Nephron progenitor cell (in vitro differentiated cells): ENCODE data around the gene GNPDA2.
"Not testable (repeated sequence)": the region's sequence is repeated elsewhere in the genome, so short reads cannot be mapped to it uniquely, and the experiment has no call there.

Experiments
- DNase-seq: peaks from one replicate; pipeline ENCODE4 v3.0.0; 2021
- H3K27ac Mint-ChIP-seq: 2 replicates; pipeline ENCODE4 v1.8.0; 2021; ENCODE audit warnings: mild to moderate bottlenecking, moderate library complexity, mixed read lengths
- H3K27me3 Mint-ChIP-seq: 2 replicates; pipeline ENCODE4 v1.8.0; 2021; ENCODE audit warnings: mild to moderate bottlenecking, low read depth, mixed read lengths; ENCODE audit not compliant: poor library complexity
- H3K36me3 Mint-ChIP-seq: 2 replicates; pipeline ENCODE4 v1.8.0; 2021; ENCODE audit warnings: low read depth, mixed read lengths
- H3K4me1 Mint-ChIP-seq: 2 replicates; pipeline ENCODE4 v1.8.0; 2021; ENCODE audit warnings: mixed read lengths
- H3K4me3 Mint-ChIP-seq: 2 replicates; pipeline ENCODE4 v1.8.0; 2021; ENCODE audit warnings: mild to moderate bottlenecking, moderate library complexity, mixed read lengths
- H3K9me3 Mint-ChIP-seq: 2 replicates; pipeline ENCODE4 v1.8.0; 2021; ENCODE audit warnings: mild to moderate bottlenecking, moderate library complexity, mixed read lengths
- TF ChIP-seq, protein P1 (sequence below): fragments of 200-600 bp; sonication (generic); IDR thresholded peaks from 2 replicates; pipeline ENCODE4 v1.5.0; 2021; ENCODE audit warnings: antibody characterized with exemption

The GNPDA2 gene

DNA sequence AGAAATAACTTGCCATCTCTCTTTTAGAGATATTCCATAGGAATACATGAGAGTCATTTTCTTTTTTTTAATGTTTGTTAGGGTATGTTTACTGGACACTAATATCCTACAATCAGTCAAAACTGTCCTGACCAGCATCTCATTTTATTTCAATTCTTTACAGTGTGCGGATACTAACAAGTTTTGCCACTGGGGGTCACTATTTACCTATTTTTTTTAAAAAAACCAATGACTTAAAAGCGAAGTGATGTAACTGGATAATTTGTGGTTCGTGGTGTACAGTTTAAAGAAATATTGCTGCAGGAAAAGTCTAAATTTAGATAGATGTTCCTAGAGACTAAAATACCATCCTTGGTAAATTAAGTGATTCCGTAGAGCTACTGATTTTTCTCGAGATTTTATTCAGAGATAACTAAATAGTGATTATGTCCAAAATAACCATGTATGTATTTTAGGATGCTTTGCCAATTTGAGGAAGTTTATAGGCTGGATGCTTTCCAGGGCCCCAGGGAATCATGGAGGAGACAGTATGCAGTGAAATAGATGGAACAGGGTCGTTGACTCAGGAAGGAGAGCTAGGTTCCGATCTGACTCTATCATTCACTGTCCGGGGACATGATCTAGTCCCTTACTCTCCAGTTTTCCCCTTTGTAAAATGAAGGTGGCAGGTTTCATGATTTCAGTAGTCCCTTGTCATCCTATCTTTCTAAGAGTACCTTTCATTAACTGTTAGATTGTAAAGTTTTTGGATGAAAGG, 34.0 kb upstream of the GNPDA2 start:
- Mint-ChIP-seq H3K36me3 (no peaks in the 10 kb centered on the region), H3K4me3 (no peak overlapping the region), H3K4me1 (no peaks in the 10 kb centered on the region), H3K9me3 (no peaks in the 10 kb centered on the region), H3K27me3 (no peaks in the 10 kb centered on the region), H3K27ac (no peak overlapping the region)
- peak; percentile 12 for DNase-seq
- TF ChIP-seq, protein P1, sequence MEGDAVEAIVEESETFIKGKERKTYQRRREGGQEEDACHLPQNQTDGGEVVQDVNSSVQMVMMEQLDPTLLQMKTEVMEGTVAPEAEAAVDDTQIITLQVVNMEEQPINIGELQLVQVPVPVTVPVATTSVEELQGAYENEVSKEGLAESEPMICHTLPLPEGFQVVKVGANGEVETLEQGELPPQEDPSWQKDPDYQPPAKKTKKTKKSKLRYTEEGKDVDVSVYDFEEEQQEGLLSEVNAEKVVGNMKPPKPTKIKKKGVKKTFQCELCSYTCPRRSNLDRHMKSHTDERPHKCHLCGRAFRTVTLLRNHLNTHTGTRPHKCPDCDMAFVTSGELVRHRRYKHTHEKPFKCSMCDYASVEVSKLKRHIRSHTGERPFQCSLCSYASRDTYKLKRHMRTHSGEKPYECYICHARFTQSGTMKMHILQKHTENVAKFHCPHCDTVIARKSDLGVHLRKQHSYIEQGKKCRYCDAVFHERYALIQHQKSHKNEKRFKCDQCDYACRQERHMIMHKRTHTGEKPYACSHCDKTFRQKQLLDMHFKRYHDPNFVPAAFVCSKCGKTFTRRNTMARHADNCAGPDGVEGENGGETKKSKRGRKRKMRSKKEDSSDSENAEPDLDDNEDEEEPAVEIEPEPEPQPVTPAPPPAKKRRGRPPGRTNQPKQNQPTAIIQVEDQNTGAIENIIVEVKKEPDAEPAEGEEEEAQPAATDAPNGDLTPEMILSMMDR, result peak; percentile 61

DNA sequence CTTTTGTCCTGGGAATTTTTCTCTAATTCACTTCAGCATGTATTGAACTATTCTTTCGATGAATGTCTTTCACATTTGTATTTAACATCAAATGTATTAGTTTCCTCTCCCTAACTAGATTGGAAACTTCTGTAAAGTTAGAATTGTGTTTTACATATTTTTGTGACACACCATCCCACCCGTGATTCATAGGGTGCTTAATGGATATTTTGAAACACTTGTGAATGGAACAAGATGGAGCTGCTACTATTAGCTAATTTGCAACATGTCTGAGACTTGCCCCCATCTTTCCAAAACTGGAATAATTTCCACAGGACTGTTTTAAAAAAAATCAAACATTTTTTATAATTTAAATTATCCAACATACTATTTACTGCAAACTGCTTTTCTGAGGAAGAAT, 30.2 kb upstream of the GNPDA2 start:
- DNase-seq, result no peak
- TF ChIP-seq, protein P1, result no peak
- H3K27ac Mint-ChIP-seq, result no peak overlapping the region
- H3K36me3 Mint-ChIP-seq, result no peaks in the 10 kb centered on the region
- no peaks in the 10 kb centered on the region for H3K9me3 Mint-ChIP-seq
- no peak overlapping the region for H3K4me3 Mint-ChIP-seq
- peaks cover 4% of the 10 kb centered on the region for H3K27me3 Mint-ChIP-seq
- no peaks in the 10 kb centered on the region for H3K4me1 Mint-ChIP-seq

DNA sequence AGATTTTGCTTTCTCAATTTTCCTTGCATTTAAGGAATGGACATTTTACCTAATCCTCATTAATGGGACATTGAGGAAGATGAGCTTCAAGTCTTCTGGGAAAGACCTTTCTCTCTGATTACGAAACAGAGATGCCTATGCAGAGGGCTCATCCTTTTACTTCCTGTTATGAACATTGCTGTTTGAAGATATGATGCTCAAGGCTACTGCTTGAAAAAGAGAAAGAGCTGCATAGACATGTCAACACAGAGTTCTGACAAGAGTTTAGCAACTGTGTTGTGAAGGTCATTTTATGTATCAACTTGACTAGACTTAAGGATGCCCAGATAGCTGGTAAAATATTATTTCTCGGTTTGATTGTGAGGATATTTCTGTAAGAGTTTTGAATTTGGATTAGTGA, 13.8 kb upstream of the GNPDA2 start:
- TF ChIP-seq, protein P1, result no peak
- no peaks in the 10 kb centered on the region for H3K9me3 Mint-ChIP-seq
- no peaks in the 10 kb centered on the region for H3K36me3 Mint-ChIP-seq
- no peak overlapping the region for H3K4me3 Mint-ChIP-seq
- H3K4me1 Mint-ChIP-seq, result no peaks in the 10 kb centered on the region
- no peaks in the 10 kb centered on the region for H3K27me3 Mint-ChIP-seq
- DNase-seq, result no peak
- H3K27ac Mint-ChIP-seq, result no peak overlapping the region

DNA sequence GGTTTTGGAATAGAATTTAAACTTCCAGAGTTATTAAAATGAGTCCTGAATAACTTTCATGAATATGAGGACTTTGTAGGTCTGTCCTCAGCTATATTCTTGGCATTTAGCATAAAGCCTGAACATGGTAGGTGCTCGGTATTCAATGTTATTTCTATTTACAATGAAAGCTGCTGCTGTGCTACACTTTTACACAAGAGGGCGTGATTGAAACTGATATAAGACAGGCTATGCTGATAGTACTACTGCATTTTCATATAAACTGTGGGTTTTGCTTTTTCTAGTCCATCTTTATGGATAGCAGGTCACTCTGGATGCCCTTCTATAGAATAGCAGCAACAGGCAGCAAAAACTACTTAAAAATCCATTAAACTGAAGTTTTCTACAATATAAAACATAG, 12.3 kb upstream of the GNPDA2 start:
- no peaks in the 10 kb centered on the region for H3K9me3 Mint-ChIP-seq
- H3K27ac Mint-ChIP-seq, result no peak overlapping the region
- H3K27me3 Mint-ChIP-seq, result no peaks in the 10 kb centered on the region
- no peak overlapping the region for H3K4me3 Mint-ChIP-seq
- TF ChIP-seq, protein P1, result peak; percentile 25
- no peaks in the 10 kb centered on the region for H3K4me1 Mint-ChIP-seq
- H3K36me3 Mint-ChIP-seq, result no peaks in the 10 kb centered on the region
- DNase-seq, result no peak

DNA sequence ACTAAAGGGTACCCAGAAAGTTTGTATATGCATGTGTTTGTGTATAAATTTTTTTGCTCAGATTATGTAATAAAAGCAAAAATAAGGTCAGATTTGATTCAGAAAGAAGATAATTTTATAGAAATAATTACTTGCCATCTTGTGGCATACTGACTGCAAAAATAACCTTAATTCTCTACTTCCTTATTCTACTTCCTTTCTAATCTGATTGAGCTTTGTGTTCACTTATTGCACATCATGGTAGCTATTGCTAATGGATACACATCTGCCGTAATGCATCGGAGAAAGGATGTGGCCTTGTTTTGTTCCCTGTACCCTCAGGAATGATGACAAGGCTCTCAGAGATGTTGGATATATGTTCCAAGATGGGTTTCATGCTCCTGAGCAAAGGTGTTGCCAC, 10.5 kb upstream of the GNPDA2 start:
- no peaks in the 10 kb centered on the region for H3K36me3 Mint-ChIP-seq
- DNase-seq, result no peak
- H3K27ac Mint-ChIP-seq, result no peak overlapping the region
- no peaks in the 10 kb centered on the region for H3K27me3 Mint-ChIP-seq
- TF ChIP-seq, protein P1, result no peak
- no peaks in the 10 kb centered on the region for H3K9me3 Mint-ChIP-seq
- H3K4me1 Mint-ChIP-seq, result no peaks in the 10 kb centered on the region
- no peak overlapping the region for H3K4me3 Mint-ChIP-seq

DNA sequence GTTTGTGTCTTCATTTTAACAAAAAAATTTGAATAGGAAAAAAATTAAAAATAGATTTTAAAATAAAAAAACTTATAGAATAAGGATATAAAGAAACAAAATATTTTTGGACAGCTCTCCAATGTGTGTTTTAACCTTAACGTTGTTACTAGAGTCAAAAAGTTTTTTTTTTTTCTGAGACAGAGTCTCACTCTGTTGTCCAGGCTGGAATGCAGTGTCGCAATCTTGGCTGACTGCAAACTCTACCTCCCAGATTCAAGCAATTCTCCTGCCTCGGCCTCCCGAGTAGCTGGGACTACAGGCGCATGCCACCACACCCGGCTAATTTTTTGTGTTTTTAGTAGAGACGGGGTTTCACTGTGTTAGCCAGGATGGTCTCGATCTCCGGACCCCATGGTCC, 2.3 kb upstream of the GNPDA2 start:
- peaks cover 12% of the 10 kb centered on the region for H3K27me3 Mint-ChIP-seq
- not testable (repeated sequence) for H3K9me3 Mint-ChIP-seq, H3K27ac Mint-ChIP-seq, DNase-seq, H3K36me3 Mint-ChIP-seq, H3K4me3 Mint-ChIP-seq
- peaks cover 27% of the 10 kb centered on the region for H3K4me1 Mint-ChIP-seq
